Thoracic aorta (tissue), 2 donors: ENCODE measurements around the gene SAMSN1. TPM values are rescaled to one million over a fixed set of nuclear protein-coding genes. Genes with fewer than 3 reads are reported as not detected.
A peak's percentile ranks its signal among the peaks of the same experiment; 100 is the strongest.
"Not testable (repeated sequence)": the region's sequence is repeated elsewhere in the genome, so short reads cannot be mapped to it uniquely, and the experiment has no call there.

Experiments used
- ATAC-seq: fragments of 150-250 bp; one replicate; pipeline ENCODE4 v1.8.0; 2017; ENCODE audit warnings: low read depth; ENCODE audit not compliant: insufficient number of reproducible peaks, low FRiP score
- DNase-seq: peaks from one replicate; pipeline ENCODE4 v3.0.0-alpha.2; 2020; ENCODE audit warnings: low spot score
- H3K27ac ChIP-seq, 2 donors: fragments of 200-600 bp; sonication (generic); 1 replicate in 1 of 2; 2 replicates in 1 of 2; pipeline ENCODE4 v1.5.1; 2016; ENCODE audit warnings: mild to moderate bottlenecking in 2 of 2, moderate library complexity in 2 of 2
- H3K27me3 ChIP-seq: fragments of 200-600 bp; sonication (generic); replicated peaks from 2 replicates; pipeline ENCODE4 v1.6.0; 2016; ENCODE audit warnings: mild to moderate bottlenecking; ENCODE audit not compliant: insufficient read depth
- H3K36me3 ChIP-seq: fragments of 200-600 bp; sonication (generic); one replicate; pipeline ENCODE4 v1.5.1; 2016
- H3K4me1 ChIP-seq, 2 donors: fragments of 200-600 bp; sonication (generic); 1 replicate in 1 of 2; 2 replicates in 1 of 2; pipeline versions ENCODE4 v1.5.1 to v1.6.0; 2016; ENCODE audit warnings: low read depth in 2 of 2, mild to moderate bottlenecking in 1 of 2; ENCODE audit not compliant: control insufficient read depth in 1 of 2
- H3K4me3 ChIP-seq: fragments of 200-600 bp; sonication (generic); 2 replicates; pipeline ENCODE4 v1.5.1; 2016; ENCODE audit warnings: mild to moderate bottlenecking
- H3K9me3 ChIP-seq: fragments of 200-600 bp; sonication (generic); 2 replicates; pipeline ENCODE4 v1.5.1; 2016
- total RNA-seq, 2 donors: library from RNA; depleted of rRNA; stranded (reverse); fragments of >200 nt; gene quantifications; one replicate each; pipeline versions ENCODE4 v1.1.0 to v1.2.3, GENCODE V29; 2016
- TF ChIP-seq, protein P1 (sequence below): fragments of 200-600 bp; sonication (generic); IDR thresholded peaks from one replicate; pipeline ENCODE4 v1.5.1; 2019; ENCODE audit warnings: antibody characterized with exemption

Gene SAMSN1
- total RNA-seq, 2 donors from 2014 or later = 6.6 to 20.5 TPM

DNA sequence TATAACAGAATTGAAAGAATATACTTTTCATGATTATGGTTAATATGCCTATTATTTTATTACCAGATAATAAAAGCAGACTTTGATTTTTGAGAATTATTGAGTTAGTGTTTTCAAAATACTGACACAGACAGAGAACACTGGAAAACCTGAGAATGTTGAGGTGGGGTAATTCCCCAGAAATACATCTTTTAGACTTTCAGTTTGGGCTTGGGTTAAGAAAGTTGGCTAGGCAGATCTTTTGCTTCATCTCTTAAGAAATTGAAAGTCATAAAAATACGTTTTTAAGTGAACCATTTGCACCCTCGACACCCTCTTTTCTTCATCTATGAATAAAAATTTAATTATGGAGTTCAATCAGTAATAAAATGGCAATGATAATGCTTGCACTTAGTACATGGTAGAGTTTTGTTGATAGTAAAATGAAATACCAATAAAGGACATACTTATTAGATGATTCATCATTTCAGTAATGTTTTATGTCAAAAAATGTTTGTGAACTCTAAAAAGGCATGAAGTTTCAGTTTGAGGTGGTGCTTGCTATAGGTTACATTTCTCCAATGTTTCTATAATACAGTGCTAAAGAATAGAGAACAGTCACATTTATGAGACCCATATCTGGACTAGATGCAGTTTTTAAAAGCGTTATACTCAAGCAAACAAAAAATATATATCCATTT is 1.9 kb upstream of the SAMSN1 start:
- DNase-seq (no peak), ATAC-seq (no peak)
- no peaks in the 10 kb centered on the region for H3K27me3 ChIP-seq
- H3K4me3 ChIP-seq = no peak overlapping the region
- no peaks in the 10 kb centered on the region for H3K4me1 ChIP-seq
- TF ChIP-seq, protein P1, sequence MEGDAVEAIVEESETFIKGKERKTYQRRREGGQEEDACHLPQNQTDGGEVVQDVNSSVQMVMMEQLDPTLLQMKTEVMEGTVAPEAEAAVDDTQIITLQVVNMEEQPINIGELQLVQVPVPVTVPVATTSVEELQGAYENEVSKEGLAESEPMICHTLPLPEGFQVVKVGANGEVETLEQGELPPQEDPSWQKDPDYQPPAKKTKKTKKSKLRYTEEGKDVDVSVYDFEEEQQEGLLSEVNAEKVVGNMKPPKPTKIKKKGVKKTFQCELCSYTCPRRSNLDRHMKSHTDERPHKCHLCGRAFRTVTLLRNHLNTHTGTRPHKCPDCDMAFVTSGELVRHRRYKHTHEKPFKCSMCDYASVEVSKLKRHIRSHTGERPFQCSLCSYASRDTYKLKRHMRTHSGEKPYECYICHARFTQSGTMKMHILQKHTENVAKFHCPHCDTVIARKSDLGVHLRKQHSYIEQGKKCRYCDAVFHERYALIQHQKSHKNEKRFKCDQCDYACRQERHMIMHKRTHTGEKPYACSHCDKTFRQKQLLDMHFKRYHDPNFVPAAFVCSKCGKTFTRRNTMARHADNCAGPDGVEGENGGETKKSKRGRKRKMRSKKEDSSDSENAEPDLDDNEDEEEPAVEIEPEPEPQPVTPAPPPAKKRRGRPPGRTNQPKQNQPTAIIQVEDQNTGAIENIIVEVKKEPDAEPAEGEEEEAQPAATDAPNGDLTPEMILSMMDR = no peak
- H3K27ac ChIP-seq = no peak overlapping the region
- no peaks in the 10 kb centered on the region for H3K36me3 ChIP-seq
- no peaks in the 10 kb centered on the region for H3K9me3 ChIP-seq

DNA sequence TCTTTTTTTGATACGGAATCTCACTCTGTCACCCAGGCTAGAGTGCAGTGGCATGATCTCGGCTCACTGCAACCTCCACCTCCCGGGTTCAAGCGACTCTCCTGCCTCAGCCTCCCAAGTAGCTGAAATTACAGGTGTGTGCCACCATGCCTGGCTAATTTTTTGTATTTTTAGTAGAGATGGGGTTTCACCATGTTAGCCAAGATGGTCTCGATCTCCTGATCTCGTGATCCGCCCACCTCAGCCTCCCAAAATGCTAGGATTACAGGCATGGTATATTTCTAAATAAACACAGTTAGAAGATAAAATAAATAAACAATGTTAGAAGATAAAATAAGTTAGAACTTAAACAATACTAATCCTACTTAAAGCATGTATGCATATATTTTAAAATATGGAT is 604 bp upstream of the SAMSN1 start:
- DNase-seq, H3K4me3 ChIP-seq, H3K27ac ChIP-seq, H3K36me3 ChIP-seq, H3K27me3 ChIP-seq, H3K9me3 ChIP-seq, ATAC-seq, H3K4me1 ChIP-seq: not testable (repeated sequence)

DNA sequence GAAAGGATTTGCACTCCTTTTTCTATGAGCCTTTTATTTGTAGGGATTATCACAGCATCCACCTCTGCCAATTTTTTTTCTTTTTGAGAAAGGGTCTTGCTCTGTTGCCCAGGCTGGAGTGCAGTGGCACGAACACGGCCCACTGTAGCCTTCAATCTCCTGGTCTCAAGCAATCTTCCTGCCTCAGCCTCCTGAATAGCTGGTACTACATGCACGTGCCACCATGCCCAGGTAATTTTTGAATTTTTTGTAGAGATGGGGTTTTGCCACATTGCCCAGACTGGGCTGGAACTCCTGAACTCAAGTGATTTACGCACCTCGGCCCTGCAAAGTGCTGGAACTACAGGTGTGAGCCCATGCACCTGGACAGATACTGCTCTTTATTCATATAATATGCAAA is 2.1 kb downstream of the SAMSN1 start:
- H3K4me1 ChIP-seq = no peaks in the 10 kb centered on the region
- H3K27ac ChIP-seq = no peak overlapping the region
- peak overlapping the region; percentile 57 for H3K4me3 ChIP-seq
- no peaks in the 10 kb centered on the region for H3K27me3 ChIP-seq
- no peak for ATAC-seq
- TF ChIP-seq, protein P1 = no peak
- no peaks in the 10 kb centered on the region for H3K9me3 ChIP-seq
- no peaks in the 10 kb centered on the region for H3K36me3 ChIP-seq
- DNase-seq = no peak

- Histone ChIP-seq H3K9me3 (no peaks in the 10 kb centered on the region), H3K4me3 (peak overlapping the region; percentile 23), H3K36me3 (no peaks in the 10 kb centered on the region), H3K27me3 (no peaks in the 10 kb centered on the region), H3K27ac (no peak overlapping the region), H3K4me1 (no peaks in the 10 kb centered on the region)
- no peak for DNase-seq
- ATAC-seq = no peak
- TF ChIP-seq, protein P1 = no peak
These were observed 3.5 kb downstream of the SAMSN1 start for GRCh38 chr21:14542638-14543037.

- ATAC-seq (no peak), DNase-seq (no peak)
- Histone ChIP-seq H3K4me1 (no peaks in the 10 kb centered on the region), H3K27ac (peak overlapping the region in 1 of 2 donors; percentile 19), H3K36me3 (no peaks in the 10 kb centered on the region), H3K9me3 (no peaks in the 10 kb centered on the region), H3K4me3 (peak overlapping the region; percentile 34), H3K27me3 (no peaks in the 10 kb centered on the region)
- TF ChIP-seq, protein P1 = no peak
These were observed 4.1 kb downstream of the SAMSN1 start for GRCh38 chr21:14541841-14542490.
